K562 (cell line): Measurements from ENCODE around the gene CUL2. TPM values are rescaled to one million over a fixed set of nuclear protein-coding genes. Genes with fewer than 3 reads are reported as not detected.

Experiments used
- CTCF ChIP-seq, 3 experiments: IDR thresholded peaks in 2 of 3; conservative IDR thresholded peaks in 1 of 3; 2 replicates each; pipeline ENCODE4 v1.5.1; 2011 to 2012; ENCODE audit warnings: low read length in 3 of 3, mild to moderate bottlenecking in 3 of 3, control low read depth in 2 of 3, improper control_type of control experiment in 1 of 3, inconsistent platforms in 1 of 3, low read depth in 1 of 3, mixed read lengths in 1 of 3, moderate library complexity in 1 of 3; ENCODE audit not compliant: insufficient read depth in 2 of 3
- ETS1 ChIP-seq: conservative IDR thresholded peaks from 2 replicates; pipeline ENCODE4 v1.6.1; 2011; ENCODE audit warnings: low read depth, mild to moderate bottlenecking, low read length; ENCODE audit not compliant: control insufficient read depth
- NR3C1 ChIP-seq: sonication (generic); formaldehyde crosslinking; IDR thresholded peaks from 2 replicates; pipeline ENCODE4 v1.8.1; 2022; ENCODE audit warnings: missing genetic modification reagents
- POLR2B ChIP-seq: fragments of 450-650 bp; IDR thresholded peaks from 2 replicates; pipeline ENCODE4 v1.6.1; 2018; ENCODE audit warnings: low read depth; ENCODE audit not compliant: partially characterized antibody
- ZBTB40 ChIP-seq, 2 experiments: fragments of 450-650 bp in 1 of 2; sonication (generic) in 1 of 2; formaldehyde crosslinking in 1 of 2; IDR thresholded peaks; 2 replicates each; pipeline versions ENCODE4 v1.7.1 to v1.9.0; 2016 to 2022; ENCODE audit warnings: inconsistent platforms in 1 of 2, mild to moderate bottlenecking in 1 of 2, missing genetic modification reagents in 1 of 2
- ZNF12 ChIP-seq: sonication (generic); formaldehyde crosslinking; IDR thresholded peaks from 2 replicates; pipeline ENCODE4 v1.4.0; 2020; ENCODE audit warnings: mild to moderate bottlenecking, missing genetic modification reagents
- polyA plus RNA-seq, 8 experiments: library from polyadenylated mRNA; depleted of rRNA in 4 of 8; stranded (reverse) in 5 of 8; unstranded in 3 of 8; fragments of >200 nt; fragmentation: Nextera tagmentation in 2 of 8; fragmentation: Illumina TruSeq in 1 of 8; extraction: Ambion mirVana in 2 of 8; extraction: Trizol in 1 of 8; gene quantifications; 2 replicates each; pipeline versions ENCODE4 v1.2.1 to v1.2.3, GENCODE V29; 2011 to 2014; ENCODE audit warnings: inconsistent platforms in 1 of 8, missing spikeins in 1 of 8
- total RNA-seq, 7 experiments: library from RNA; depleted of rRNA in 6 of 7; stranded (reverse); fragments of >200 nt in 6 of 7; fragmentation: Illumina TruSeq in 2 of 7; extraction: Trizol in 2 of 7; gene quantifications; 2 replicates each; pipeline versions ENCODE4 v1.2.1 to v1.2.3, GENCODE V29; 2011 to 2021; ENCODE audit warnings: low replicate concordance in 1 of 7

CUL2 gene
- total and polyA plus RNA-seq, 9 of the 15 experiments (the other 6 are each of a cell fraction or from before 2014, with no cell fraction given) = 17.3 to 46.3 (median 41.2) TPM

GRCh38 chr10:34988397-34989067 is 101.6 kb downstream of the CUL2 start (continued):
- TF ChIP-seq ZBTB40 (IDR thresholded peaks at IDR 0.05) = no peak
- TF ChIP-seq ZBTB40 (CRISPR knock-in tag; IDR thresholded peaks at IDR 0.05) = no peak
- TF ChIP-seq ETS1 = no peak
- TF ChIP-seq NR3C1 (CRISPR knock-in tag) = no peak
- TF ChIP-seq CTCF (IDR thresholded peaks at IDR 0.05 in 2 of 3, conservative IDR thresholded peaks at IDR 0.05 in 1 of 3; ENCODE audit: insufficient read depth in 2 of 3, low read depth in 1 of 3, low read length in 3 of 3) = no peak
- TF ChIP-seq ZNF12 (CRISPR knock-in tag) = no peak
- TF ChIP-seq POLR2B = no peak
